Measurements from ENCODE around the gene ADSS1.

ADSS1 gene

DNA sequence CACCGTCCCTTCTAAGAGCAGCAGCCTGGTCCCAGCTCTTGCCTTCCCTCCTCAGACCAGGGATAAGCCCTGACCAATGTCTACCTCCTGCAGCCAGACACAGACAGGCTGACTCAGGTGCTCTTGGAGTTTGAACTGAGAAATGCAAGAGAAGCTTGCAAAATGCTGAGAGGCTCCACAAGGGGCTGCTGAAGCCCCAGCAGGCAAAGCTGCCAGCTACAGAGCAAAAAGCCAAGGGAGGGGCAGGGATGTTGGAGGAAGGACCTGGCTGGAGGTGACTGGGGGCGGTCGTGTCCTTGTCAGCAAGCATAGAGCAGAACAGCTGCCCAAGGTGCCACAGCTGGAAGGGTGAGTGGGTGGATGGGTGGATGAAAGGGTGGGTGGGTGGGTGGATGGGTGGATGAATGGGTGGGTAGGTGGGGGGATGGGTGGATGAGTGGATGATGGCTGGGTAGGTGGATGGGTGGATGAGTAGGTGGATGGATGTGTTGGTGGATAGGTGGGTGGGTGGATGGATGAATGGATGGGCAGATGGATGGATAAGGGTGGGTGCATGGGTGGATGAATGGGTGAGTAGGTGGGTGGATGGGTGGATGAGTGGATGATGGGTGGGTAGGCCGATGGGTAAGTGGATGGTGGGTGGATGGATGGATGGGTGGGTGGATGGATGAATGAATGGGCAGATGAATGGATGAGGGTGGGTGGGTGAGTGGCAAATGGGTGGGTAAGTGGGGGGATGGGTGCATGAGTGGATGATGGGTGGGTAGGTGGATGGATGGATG is 38.6 kb upstream of the ADSS1 start:
- Histone ChIP-seq H3K23ac (ENCODE audit: low read length in 2 of 2) (no peak overlapping the region), H3K27ac (ENCODE audit: low read length, poor library complexity, severe bottlenecking) (no peak overlapping the region), H2BK120ac (ENCODE audit: low read depth, low read length) (no peak overlapping the region), H3K79me1 (replicated peaks; ENCODE audit: low read length, poor library complexity, severe bottlenecking) (no peaks in the 10 kb centered on the region), H3K9me3 (ENCODE audit: control insufficient read depth, low read length) (no peaks in the 10 kb centered on the region), H3K9ac (ENCODE audit: low read length) (no peak overlapping the region), H3K18ac (ENCODE audit: low read depth in 1 of 2, low read length in 2 of 2) (no peak overlapping the region), H3K4me1 (ENCODE audit: control insufficient read depth, insufficient read depth, low read depth, low read length) (peaks cover 48% of the 10 kb centered on the region), H3K4me2 (ENCODE audit: low read length, poor library complexity, severe bottlenecking) (no peak overlapping the region), H4K8ac (ENCODE audit: low read length) (no peak overlapping the region), H2BK5ac (ENCODE audit: low read depth, low read length, poor library complexity, severe bottlenecking) (no peak overlapping the region), H2AFZ (ENCODE audit: low read depth, low read length) (no peak overlapping the region), H3K4me3 (ENCODE audit: insufficient read depth in 1 of 2, low read depth in 1 of 2, low read length in 2 of 2) (no peak overlapping the region), H3K14ac (ENCODE audit: low read length in 2 of 2) (no peak overlapping the region), H3K36me3 (ENCODE audit: control insufficient read depth in 1 of 2, insufficient read depth in 2 of 2, low read depth in 1 of 2, low read length in 2 of 2) (no peaks in the 10 kb centered on the region), H2BK12ac (ENCODE audit: low read length in 2 of 2) (no peak overlapping the region), H3K4ac (ENCODE audit: low read depth in 1 of 2, low read length in 2 of 2) (peak overlapping the region in 1 of 2 experiments; percentile 17), H2BK15ac (ENCODE audit: low read depth, poor library complexity, severe bottlenecking) (no peak overlapping the region), H3K27me3 (ENCODE audit: control insufficient read depth in 1 of 2, insufficient read depth in 1 of 2, low read length in 2 of 2) (no peaks in the 10 kb centered on the region), H2AK5ac (ENCODE audit: low read length, severe bottlenecking) (no peak overlapping the region), H4K91ac (ENCODE audit: low read length) (no peak overlapping the region)
- 91% methylated on average over 4 of the region's 4 CpGs for WGBS
- DNase-seq = no peak

DNA sequence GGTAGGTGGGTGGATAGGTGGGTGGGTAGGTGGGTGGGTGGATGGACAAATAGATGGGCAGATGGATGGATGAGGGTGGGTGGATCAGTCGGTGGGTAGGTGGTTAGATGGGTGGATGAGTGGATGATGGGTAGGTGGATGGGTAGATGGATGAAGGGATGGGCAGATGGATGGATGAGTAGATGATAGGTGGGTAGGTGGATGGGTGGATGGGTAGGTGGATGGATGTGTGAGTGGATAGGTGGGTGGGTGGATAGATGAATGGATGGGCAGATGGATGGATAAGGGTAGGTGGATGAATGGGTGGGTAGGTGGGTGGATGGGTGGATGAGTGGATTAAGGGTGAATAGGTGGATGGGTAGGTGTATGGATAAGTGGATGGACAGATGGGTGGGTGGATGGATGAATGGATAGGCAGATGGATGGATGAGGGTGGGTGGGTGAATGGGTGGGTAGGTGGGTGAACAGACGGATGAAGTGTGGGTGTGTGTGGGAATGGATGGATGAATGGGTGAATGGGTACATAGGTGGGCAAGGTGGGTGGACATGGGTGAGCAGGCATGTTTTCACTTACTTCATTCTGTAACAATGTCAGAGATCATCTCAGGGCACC is 37.9 kb upstream of the ADSS1 start:
- Histone ChIP-seq H3K23ac (ENCODE audit: low read length in 2 of 2) (no peak overlapping the region), H2BK12ac (ENCODE audit: low read length in 2 of 2) (no peak overlapping the region)
- WGBS = 98% methylated on average over 2 of the region's 2 CpGs

GRCh38 chr14:104686624-104687517 is 37.2 kb upstream of the ADSS1 start:
- Histone ChIP-seq H2AFZ (ENCODE audit: low read depth, low read length) (no peak overlapping the region), H2BK120ac (ENCODE audit: low read depth, low read length) (no peak overlapping the region), H3K23ac (ENCODE audit: low read length in 2 of 2) (no peak overlapping the region), H3K4me2 (ENCODE audit: low read length, poor library complexity, severe bottlenecking) (no peak overlapping the region), H4K91ac (ENCODE audit: low read length) (peak overlapping the region; percentile 35), H3K27me3 (ENCODE audit: control insufficient read depth in 1 of 2, insufficient read depth in 1 of 2, low read length in 2 of 2) (no peaks in the 10 kb centered on the region), H3K9ac (ENCODE audit: low read length) (no peak overlapping the region), H3K9me3 (ENCODE audit: control insufficient read depth, low read length) (no peaks in the 10 kb centered on the region), H3K14ac (ENCODE audit: low read length in 2 of 2) (no peak overlapping the region), H2BK5ac (ENCODE audit: low read depth, low read length, poor library complexity, severe bottlenecking) (no peak overlapping the region), H3K4ac (ENCODE audit: low read depth in 1 of 2, low read length in 2 of 2) (peak overlapping the region in 1 of 2 experiments; percentile 52), H3K18ac (ENCODE audit: low read depth in 1 of 2, low read length in 2 of 2) (no peak overlapping the region), H3K4me1 (ENCODE audit: control insufficient read depth, insufficient read depth, low read depth, low read length) (peaks cover 48% of the 10 kb centered on the region), H2BK15ac (ENCODE audit: low read depth, poor library complexity, severe bottlenecking) (peak overlapping the region; percentile 94), H2BK12ac (ENCODE audit: low read length in 2 of 2) (peak overlapping the region; percentile 21 to 25), H3K36me3 (ENCODE audit: control insufficient read depth in 1 of 2, insufficient read depth in 2 of 2, low read depth in 1 of 2, low read length in 2 of 2) (peaks cover 0 to 12% of the 10 kb centered on the region in 2 experiments), H4K8ac (ENCODE audit: low read length) (no peak overlapping the region), H3K27ac (ENCODE audit: low read length, poor library complexity, severe bottlenecking) (no peak overlapping the region), H3K79me1 (replicated peaks; ENCODE audit: low read length, poor library complexity, severe bottlenecking) (no peaks in the 10 kb centered on the region), H2AK5ac (ENCODE audit: low read length, severe bottlenecking) (no peak overlapping the region), H3K4me3 (ENCODE audit: insufficient read depth in 1 of 2, low read depth in 1 of 2, low read length in 2 of 2) (no peak overlapping the region)
- no peak for DNase-seq
- WGBS = 83% methylated on average over 19 of the region's 20 CpGs

More for the DNA sequence above, 37.9 kb upstream of the ADSS1 start:
- H3K4me1 ChIP-seq (ENCODE audit: control insufficient read depth, insufficient read depth, low read depth, low read length) = peaks cover 48% of the 10 kb centered on the region
- H2BK5ac ChIP-seq (ENCODE audit: low read depth, low read length, poor library complexity, severe bottlenecking) = no peak overlapping the region
- no peak for DNase-seq
- H2BK120ac ChIP-seq (ENCODE audit: low read depth, low read length) = no peak overlapping the region
- H3K36me3 ChIP-seq (ENCODE audit: control insufficient read depth in 1 of 2, insufficient read depth in 2 of 2, low read depth in 1 of 2, low read length in 2 of 2) = peaks cover 0 to 5% of the 10 kb centered on the region in 2 experiments
- H3K18ac ChIP-seq (ENCODE audit: low read depth in 1 of 2, low read length in 2 of 2) = no peak overlapping the region
- no peak overlapping the region for H4K91ac ChIP-seq (ENCODE audit: low read length)
- no peak overlapping the region for H3K4me2 ChIP-seq (ENCODE audit: low read length, poor library complexity, severe bottlenecking)
- H3K9ac ChIP-seq (ENCODE audit: low read length) = no peak overlapping the region
- H3K4ac ChIP-seq (ENCODE audit: low read depth in 1 of 2, low read length in 2 of 2) = no peak overlapping the region
- no peak overlapping the region for H2BK15ac ChIP-seq (ENCODE audit: low read depth, poor library complexity, severe bottlenecking)
- no peak overlapping the region for H3K27ac ChIP-seq (ENCODE audit: low read length, poor library complexity, severe bottlenecking)
- no peaks in the 10 kb centered on the region for H3K9me3 ChIP-seq (ENCODE audit: control insufficient read depth, low read length)
- no peak overlapping the region for H2AFZ ChIP-seq (ENCODE audit: low read depth, low read length)
- H3K79me1 ChIP-seq (replicated peaks; ENCODE audit: low read length, poor library complexity, severe bottlenecking) = no peaks in the 10 kb centered on the region
- H3K4me3 ChIP-seq (ENCODE audit: insufficient read depth in 1 of 2, low read depth in 1 of 2, low read length in 2 of 2) = no peak overlapping the region
- no peak overlapping the region for H3K14ac ChIP-seq (ENCODE audit: low read length in 2 of 2)
- no peak overlapping the region for H2AK5ac ChIP-seq (ENCODE audit: low read length, severe bottlenecking)
- H3K27me3 ChIP-seq (ENCODE audit: control insufficient read depth in 1 of 2, insufficient read depth in 1 of 2, low read length in 2 of 2) = no peaks in the 10 kb centered on the region
- H4K8ac ChIP-seq (ENCODE audit: low read length) = no peak overlapping the region

Data from mesenchymal stem cell (in vitro differentiated cells and primary cell).